Esophagus (tissue), 2 donors: Measurements from ENCODE around the gene EVX2. TPM values are rescaled to one million over a fixed set of nuclear protein-coding genes. Genes with fewer than 3 reads are reported as not detected.

Experiments used
- H3K27ac ChIP-seq, 2 donors: one replicate each; pipeline ENCODE4 v1.5.1; 2013; ENCODE audit warnings: low read depth in 2 of 2, mild to moderate bottlenecking in 2 of 2, inconsistent platforms in 1 of 2, low read length in 1 of 2, moderate library complexity in 1 of 2
- H3K27me3 ChIP-seq, 2 donors: one replicate each; pipeline ENCODE4 v1.6.1; 2013; ENCODE audit warnings: low read length in 2 of 2, control low read depth in 1 of 2, mild to moderate bottlenecking in 1 of 2; ENCODE audit not compliant: insufficient read depth in 2 of 2, control insufficient read depth in 1 of 2
- H3K36me3 ChIP-seq, 2 donors: one replicate each; pipeline ENCODE4 v1.6.1; 2013; ENCODE audit warnings: low read length in 1 of 2; ENCODE audit not compliant: control insufficient read depth in 2 of 2, insufficient read depth in 2 of 2
- H3K4me1 ChIP-seq, 2 donors: one replicate each; pipeline ENCODE4 v1.6.1; 2013; ENCODE audit warnings: low read length in 1 of 2; ENCODE audit not compliant: control insufficient read depth in 2 of 2, insufficient read depth in 2 of 2
- H3K4me3 ChIP-seq, 2 donors: one replicate each; pipeline ENCODE4 v1.5.1; 2013; ENCODE audit warnings: low read length in 2 of 2, mild to moderate bottlenecking in 2 of 2, low read depth in 1 of 2, moderate library complexity in 1 of 2
- H3K9me3 ChIP-seq, 2 donors: one replicate each; pipeline ENCODE4 v1.6.1; 2013; ENCODE audit warnings: mild to moderate bottlenecking in 2 of 2, low read depth in 1 of 2, low read length in 1 of 2, moderate library complexity in 1 of 2; ENCODE audit not compliant: control insufficient read depth in 2 of 2, insufficient read depth in 1 of 2
- WGBS, 2 donors: extraction: QIAGEN DNeasy Blood & Tissue Kit; methylation state at CpG; one replicate each; pipeline ENCODE4 v1.1.7; 2013; 5-methylcytosine and 5-hydroxymethylcytosine counted together
- polyA plus RNA-seq, 2 donors: library from polyadenylated mRNA; stranded (reverse); fragments of 200-250 nt; gene quantifications; one replicate each; pipeline ENCODE4 v1.2.3, GENCODE V29; 2013
- donor health status: healthy with polysubstance abuse.
- donor health status: Bipolar disorder and iron deficiency.

The EVX2 gene
- not detected for polyA plus RNA-seq

- 16 to 22% methylated on average over 27 of the region's 27 CpGs for WGBS, 2 donors
- Histone ChIP-seq H3K27me3 (peaks cover 2 to 72% of the 10 kb centered on the region in 2 donors), H3K4me1 (peaks cover 8 to 15% of the 10 kb centered on the region in 2 donors), H3K27ac (no peak within 1 kb of the TSS), H3K36me3 (no peaks in the 10 kb centered on the region), H3K9me3 (peaks cover 13 to 37% of the 10 kb centered on the region in 2 donors), H3K4me3 (no peak within 1 kb of the TSS)
Measured at GRCh38 chr2:176083796-176084261, at the start of gene EVX2. Gene EVX2 (minus strand): TSS chr2:176083962. CDS start chr2:176083776, 186 bp downstream.

- no peak overlapping the region for H3K4me3 ChIP-seq
- peaks cover 6 to 12% of the 10 kb centered on the region in 2 donors for H3K4me1 ChIP-seq
- peaks cover 0 to 2% of the 10 kb centered on the region in 2 donors for H3K9me3 ChIP-seq
- H3K27ac ChIP-seq = no peak overlapping the region
- H3K27me3 ChIP-seq = peaks cover 4 to 60% of the 10 kb centered on the region in 2 donors
- no peaks in the 10 kb centered on the region for H3K36me3 ChIP-seq
Measured at GRCh38 chr2:176133389-176133788, 49.6 kb upstream of the EVX2 start.

GRCh38 chr2:176132205-176133171, 48.7 kb upstream of the EVX2 start:
- H3K4me1 ChIP-seq = peaks cover 6 to 12% of the 10 kb centered on the region in 2 donors
- H3K4me3 ChIP-seq = peak overlapping the region in 1 of 2 donors; percentile 35
- no peak overlapping the region for H3K27ac ChIP-seq
- 14 to 17% methylated on average over 33 of the region's 33 CpGs for WGBS, 2 donors
- H3K36me3 ChIP-seq = no peaks in the 10 kb centered on the region
- peaks cover 4 to 56% of the 10 kb centered on the region in 2 donors for H3K27me3 ChIP-seq
- H3K9me3 ChIP-seq = peaks cover 0 to 5% of the 10 kb centered on the region in 2 donors

- H3K4me3 ChIP-seq = no peak overlapping the region
- peaks cover 6 to 11% of the 10 kb centered on the region in 2 donors for H3K4me1 ChIP-seq
Measured at GRCh38 chr2:176131848-176132158, 48.0 kb upstream of the EVX2 start.

GRCh38 chr2:176130957-176131847, 47.4 kb upstream of the EVX2 start:
- Histone ChIP-seq H3K27ac (peak overlapping the region in 1 of 2 donors; percentile 51), H3K4me1 (peaks cover 6% of the 10 kb centered on the region in 2 donors), H3K27me3 (peaks cover 6 to 48% of the 10 kb centered on the region in 2 donors), H3K4me3 (peak overlapping the region; percentile 44 to 60), H3K9me3 (peaks cover 0 to 5% of the 10 kb centered on the region in 2 donors), H3K36me3 (no peaks in the 10 kb centered on the region)
- WGBS, 2 donors = 20% methylated on average over 15 of the region's 15 CpGs

More at GRCh38 chr2:176131848-176132158, 48.0 kb upstream of the EVX2 start:
- Histone ChIP-seq H3K27me3 (peaks cover 4 to 53% of the 10 kb centered on the region in 2 donors), H3K27ac (no peak overlapping the region), H3K9me3 (peaks cover 0 to 5% of the 10 kb centered on the region in 2 donors), H3K36me3 (no peaks in the 10 kb centered on the region)
- WGBS, 2 donors = 25 to 26% methylated on average over 4 of the region's 4 CpGs

GRCh38 chr2:176130147-176130956, 46.6 kb upstream of the EVX2 start:
- 4 to 5% methylated on average over 56 to 100 of the region's 100 CpGs for WGBS, 2 donors
- Histone ChIP-seq H3K9me3 (peaks cover 0 to 4% of the 10 kb centered on the region in 2 donors), H3K36me3 (no peaks in the 10 kb centered on the region), H3K4me1 (peaks cover 6% of the 10 kb centered on the region in 2 donors), H3K4me3 (peak overlapping the region; percentile 44 to 60), H3K27ac (peak overlapping the region; percentile 37 to 51), H3K27me3 (peaks cover 6 to 52% of the 10 kb centered on the region in 2 donors)

GRCh38 chr2:176129813-176130146, 46.0 kb upstream of the EVX2 start:
- Histone ChIP-seq H3K4me3 (peak overlapping the region; percentile 44 to 60), H3K27ac (peak overlapping the region; percentile 37 to 51)
- 1 to 3% methylated on average over 31 to 43 of the region's 43 CpGs for WGBS, 2 donors

GRCh38 chr2:176128982-176129796, 45.4 kb upstream of the EVX2 start, which contains the start of gene HOXD8:
Gene HOXD8 (plus strand): TSS chr2:176129705. CDS start chr2:176130367, 662 bp downstream.
- peak within 1 kb of the TSS; percentile 44 to 60 for H3K4me3 ChIP-seq
- WGBS, 2 donors = 4 to 6% methylated on average over 58 to 64 of the region's 64 CpGs
- peaks cover 6% of the 10 kb centered on the region in 2 donors for H3K4me1 ChIP-seq
- H3K27me3 ChIP-seq = peaks cover 10 to 51% of the 10 kb centered on the region in 2 donors
- peak within 1 kb of the TSS; percentile 37 to 51 for H3K27ac ChIP-seq
- no peaks in the 10 kb centered on the region for H3K36me3 ChIP-seq
- H3K9me3 ChIP-seq = peaks cover 0 to 4% of the 10 kb centered on the region in 2 donors

More at GRCh38 chr2:176129813-176130146, 46.0 kb upstream of the EVX2 start:
- Histone ChIP-seq H3K36me3 (no peaks in the 10 kb centered on the region), H3K9me3 (peaks cover 0 to 4% of the 10 kb centered on the region in 2 donors), H3K27me3 (peaks cover 6 to 50% of the 10 kb centered on the region in 2 donors), H3K4me1 (peaks cover 6% of the 10 kb centered on the region in 2 donors)
